ENCODE results near the gene SND1.

DNA sequence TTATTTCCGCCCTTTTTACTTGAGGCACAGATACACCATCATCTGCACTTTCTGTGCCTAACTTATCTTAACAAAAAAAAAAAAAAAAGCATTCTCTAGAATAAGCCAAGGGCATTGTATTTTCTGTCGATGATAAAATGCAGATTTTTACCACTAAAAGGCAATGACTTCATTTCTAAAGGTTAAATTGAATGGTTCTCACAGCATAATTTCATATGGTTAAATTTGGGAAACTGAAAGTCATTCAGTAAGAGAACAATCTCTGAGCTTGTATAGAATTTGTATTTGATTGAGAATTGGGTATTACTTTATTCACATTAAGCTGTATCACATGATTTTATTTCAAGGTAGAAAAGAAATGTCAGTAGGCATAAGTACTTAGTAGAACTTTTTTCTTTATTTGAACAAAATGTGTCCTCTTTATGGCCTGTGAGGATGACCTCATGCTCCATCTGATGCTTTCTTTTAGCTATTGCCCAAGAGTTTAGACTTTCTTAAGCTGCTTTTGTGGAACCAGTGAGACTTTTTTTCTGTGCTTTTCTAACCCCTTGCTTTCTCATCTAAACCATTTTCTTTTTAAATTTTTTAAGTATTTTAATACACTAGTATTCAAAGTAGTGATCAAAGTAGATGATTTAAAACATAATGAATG lies 268.9 kb downstream of the SND1 start:
- TF ChIP-seq CTCF (conservative IDR thresholded peaks at IDR 0.05; ENCODE audit: low read depth, low read length) (no peak), EZH2 (IDR thresholded peaks at IDR 0.05; ENCODE audit: low read length, unreplicated experiment) (no peak), EZH2phosphoT487 (IDR thresholded peaks at IDR 0.05; ENCODE audit: borderline replicate concordance, low read length) (no peak)

Data from PC-3 (cell line).